CD4-positive, alpha-beta T cell treated with Interleukin-4 for 4 hours (primary cell): ENCODE data around the gene ZFHX3.

ENCODE experiments used
- DNase-seq: peaks from one replicate; pipeline ENCODE4 v3.0.0-alpha.2; 2020

ZFHX3 gene

GRCh38 chr16:73067671-73068540, 20.0 kb upstream of the ZFHX3 start:
- no peak for DNase-seq

GRCh38 chr16:73066927-73067670, 19.2 kb upstream of the ZFHX3 start:
- DNase-seq: no peak

- DNase-seq: no peak
These were observed 18.5 kb upstream of the ZFHX3 start for GRCh38 chr16:73066331-73066926.

- no peak for DNase-seq
These were observed 17.9 kb upstream of the ZFHX3 start for GRCh38 chr16:73065632-73066330.

- no peak for DNase-seq
These were observed 17.1 kb upstream of the ZFHX3 start for GRCh38 chr16:73064994-73065545.

- DNase-seq: no peak
These were observed 16.5 kb upstream of the ZFHX3 start for GRCh38 chr16:73064212-73064993.

- DNase-seq: no peak
These were observed 15.9 kb upstream of the ZFHX3 start for GRCh38 chr16:73063854-73064211.

GRCh38 chr16:73062743-73063733, 15.1 kb upstream of the ZFHX3 start:
- DNase-seq: no peak

- no peak for DNase-seq
These were observed 14.2 kb upstream of the ZFHX3 start for GRCh38 chr16:73062001-73062616.

- no peak for DNase-seq
These were observed 13.1 kb upstream of the ZFHX3 start for GRCh38 chr16:73060892-73061490.

GRCh38 chr16:73059779-73060615, 12.1 kb upstream of the ZFHX3 start:
- no peak for DNase-seq

GRCh38 chr16:73058616-73059409, 10.9 kb upstream of the ZFHX3 start:
- DNase-seq: no peak

- DNase-seq: no peak
These were observed 10.3 kb upstream of the ZFHX3 start for GRCh38 chr16:73058221-73058615.

- DNase-seq: no peak
These were observed 9.6 kb upstream of the ZFHX3 start for GRCh38 chr16:73057291-73058210.

GRCh38 chr16:73056921-73057290, 9.0 kb upstream of the ZFHX3 start:
- DNase-seq: no peak

- DNase-seq: no peak
These were observed 8.5 kb upstream of the ZFHX3 start for GRCh38 chr16:73056448-73056847.
